ENCODE measurements around the gene AR.

The AR gene

DNA sequence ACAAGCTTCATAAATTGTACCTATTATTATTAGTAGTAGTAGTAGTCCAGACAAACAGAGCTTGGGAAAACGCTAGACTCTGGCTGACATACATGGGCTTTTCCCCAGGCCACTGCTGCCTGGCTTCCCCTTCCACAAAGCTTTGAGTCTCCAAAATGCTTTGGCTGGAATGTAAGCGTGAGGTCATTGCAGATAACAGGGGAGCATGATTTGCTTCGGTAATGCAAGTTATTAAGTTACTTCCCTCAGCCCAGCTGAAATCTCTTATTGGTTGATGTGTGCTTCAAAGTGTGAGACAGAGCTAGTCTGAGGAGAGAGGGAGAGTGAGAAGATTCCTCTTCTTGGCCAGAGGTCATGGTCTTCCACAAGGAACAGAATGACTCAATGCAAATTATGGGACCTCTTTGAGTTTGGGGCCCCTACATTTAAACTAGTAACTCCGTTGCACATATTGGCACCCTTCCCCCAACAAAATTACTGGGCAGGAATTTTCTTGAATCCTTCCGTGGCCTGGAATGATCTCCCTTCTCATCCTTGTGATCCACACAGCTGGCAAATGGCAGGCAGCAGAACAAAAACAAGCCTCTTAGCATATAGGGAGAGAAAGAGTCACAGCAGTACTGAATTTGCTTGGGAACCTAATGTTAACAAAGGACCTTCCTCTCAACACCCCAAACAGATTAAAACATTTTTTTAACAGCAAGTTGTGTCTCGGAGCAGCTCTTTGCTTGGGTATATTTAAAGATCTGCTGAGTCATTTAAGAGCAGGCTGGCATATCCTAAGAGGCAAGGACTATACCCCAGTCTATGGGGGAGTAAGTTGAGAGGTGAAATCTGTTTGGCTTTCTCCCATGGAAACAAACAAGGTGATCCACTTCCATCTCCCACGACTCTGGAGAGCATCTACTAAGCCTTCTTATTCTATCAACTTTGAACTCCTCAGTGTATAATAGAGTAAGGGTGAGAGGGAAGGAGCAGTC, 19.9 kb downstream of the AR start:
- no peak for DNase-seq (ENCODE audit: low read depth)

DNA sequence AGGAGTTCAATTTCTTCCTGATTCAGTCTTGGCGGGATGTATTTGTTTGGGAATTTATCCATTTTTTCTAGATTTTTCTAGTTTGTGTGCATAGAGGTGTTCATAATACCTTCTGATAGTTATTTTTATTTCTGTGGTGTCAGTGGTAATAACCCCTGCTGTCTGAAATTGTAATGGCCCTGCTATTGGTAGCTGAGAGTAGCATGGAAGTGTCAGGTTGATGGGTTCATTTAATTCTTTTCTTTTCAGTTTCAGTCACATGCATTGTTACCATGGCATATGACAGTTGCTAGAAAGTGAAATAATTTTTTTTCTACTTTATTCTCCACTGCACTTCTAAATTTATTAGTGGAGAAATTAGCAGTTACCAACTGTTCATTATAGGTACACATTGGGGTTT, 20.7 kb downstream of the AR start:
- DNase-seq (ENCODE audit: low read depth), result no peak

- DNase-seq (ENCODE audit: low read depth), result no peak
Observed at GRCh38 chrX:67568769-67569168, 24.9 kb downstream of the AR start.

DNA sequence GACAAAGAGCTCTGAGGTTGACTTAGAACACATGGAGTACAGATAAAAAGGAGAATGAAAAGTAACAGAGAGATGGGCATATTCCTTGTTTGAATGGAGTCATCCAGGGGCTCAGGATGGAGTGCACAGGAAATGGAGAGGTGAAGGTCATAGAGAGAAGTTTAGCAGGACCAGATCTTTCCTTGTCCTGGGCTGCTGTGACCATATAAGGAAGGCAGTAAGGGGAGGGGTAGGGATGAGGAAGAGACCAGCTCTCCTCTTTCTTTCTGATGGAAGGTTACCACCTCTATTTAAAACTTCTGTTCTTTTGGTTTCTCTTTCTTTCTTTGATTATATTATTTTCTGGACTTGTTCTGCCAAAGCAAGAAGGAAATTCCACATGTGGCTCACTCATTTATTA, 27.0 kb downstream of the AR start:
- no peak for DNase-seq (ENCODE audit: low read depth)

DNA sequence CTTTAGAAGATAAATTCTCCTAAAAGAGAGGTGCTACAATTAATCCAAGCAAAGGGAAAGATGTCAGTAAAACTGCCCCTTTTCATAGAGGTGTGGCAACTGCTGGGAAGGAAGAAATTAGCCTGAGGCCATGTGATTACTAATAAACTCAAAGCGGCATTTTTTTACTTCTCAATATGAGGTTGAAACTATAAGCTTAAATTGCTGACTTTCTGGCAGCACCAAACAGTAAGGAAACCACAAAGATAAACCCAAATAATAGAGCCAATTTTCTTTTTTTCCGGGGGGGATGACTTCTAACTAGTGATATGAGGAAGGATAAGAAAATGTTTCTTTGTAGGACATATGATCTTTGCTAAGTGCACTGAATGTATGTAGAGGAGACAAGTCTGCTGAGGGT, 30.9 kb downstream of the AR start:
- no peak for DNase-seq (ENCODE audit: low read depth)

DNA sequence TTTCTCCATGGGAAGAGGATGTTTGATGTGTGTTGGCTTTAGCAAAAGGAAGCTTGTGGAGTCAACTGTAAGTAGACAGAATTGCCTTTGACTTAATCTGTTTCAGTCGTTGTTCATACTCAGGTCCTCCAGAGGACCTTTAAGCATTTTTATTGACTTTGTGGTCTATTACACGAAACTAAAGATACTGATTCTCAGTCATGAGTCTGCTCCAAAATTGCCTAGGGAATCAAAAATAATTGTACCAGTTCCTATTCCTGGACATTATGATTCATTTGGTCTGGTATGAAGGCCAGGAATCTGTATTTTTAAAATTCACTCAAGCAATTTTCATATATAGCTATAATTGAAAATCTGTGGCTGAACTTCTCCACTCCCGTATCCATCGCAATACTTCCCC, 38.6 kb downstream of the AR start:
- no peak for DNase-seq (ENCODE audit: low read depth)

GRCh38 chrX:67583171-67583570, 39.4 kb downstream of the AR start:
- DNase-seq (ENCODE audit: low read depth), result no peak

GRCh38 chrX:67585401-67585800, 41.6 kb downstream of the AR start:
- no peak for DNase-seq (ENCODE audit: low read depth)

DNA sequence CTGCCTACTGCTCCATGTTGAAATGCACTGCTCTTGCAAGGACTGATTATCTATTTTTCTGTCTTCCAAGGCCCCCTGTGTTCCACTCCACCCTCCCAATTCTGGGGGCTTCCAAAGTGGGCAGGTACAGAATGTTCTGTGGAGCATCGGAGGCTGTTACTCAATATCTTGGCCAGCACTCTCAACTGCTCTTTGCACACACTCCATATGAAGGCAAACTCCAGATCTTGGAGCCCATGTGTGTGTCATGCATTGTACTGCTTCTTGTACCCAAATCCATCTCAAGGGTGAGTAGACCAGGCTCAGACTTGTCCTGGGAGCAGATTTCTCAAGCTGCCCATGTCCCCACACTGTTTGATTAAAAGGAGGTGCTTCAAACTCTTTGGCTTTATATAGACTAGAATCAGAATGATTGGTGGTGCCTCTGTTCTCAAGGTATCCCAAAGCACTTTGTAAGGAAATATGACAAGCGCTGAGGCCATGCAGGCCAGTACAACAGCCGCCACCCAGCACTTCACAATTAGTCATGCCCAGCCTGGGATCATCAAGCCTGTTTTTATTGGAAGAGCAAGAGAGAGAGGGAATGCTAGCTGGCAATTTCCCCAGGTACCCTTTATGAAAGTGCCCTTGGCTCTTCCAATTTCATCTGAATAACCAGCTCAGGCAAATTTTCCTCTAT, 44.3 kb downstream of the AR start:
- no peak for DNase-seq (ENCODE audit: low read depth)

DNA sequence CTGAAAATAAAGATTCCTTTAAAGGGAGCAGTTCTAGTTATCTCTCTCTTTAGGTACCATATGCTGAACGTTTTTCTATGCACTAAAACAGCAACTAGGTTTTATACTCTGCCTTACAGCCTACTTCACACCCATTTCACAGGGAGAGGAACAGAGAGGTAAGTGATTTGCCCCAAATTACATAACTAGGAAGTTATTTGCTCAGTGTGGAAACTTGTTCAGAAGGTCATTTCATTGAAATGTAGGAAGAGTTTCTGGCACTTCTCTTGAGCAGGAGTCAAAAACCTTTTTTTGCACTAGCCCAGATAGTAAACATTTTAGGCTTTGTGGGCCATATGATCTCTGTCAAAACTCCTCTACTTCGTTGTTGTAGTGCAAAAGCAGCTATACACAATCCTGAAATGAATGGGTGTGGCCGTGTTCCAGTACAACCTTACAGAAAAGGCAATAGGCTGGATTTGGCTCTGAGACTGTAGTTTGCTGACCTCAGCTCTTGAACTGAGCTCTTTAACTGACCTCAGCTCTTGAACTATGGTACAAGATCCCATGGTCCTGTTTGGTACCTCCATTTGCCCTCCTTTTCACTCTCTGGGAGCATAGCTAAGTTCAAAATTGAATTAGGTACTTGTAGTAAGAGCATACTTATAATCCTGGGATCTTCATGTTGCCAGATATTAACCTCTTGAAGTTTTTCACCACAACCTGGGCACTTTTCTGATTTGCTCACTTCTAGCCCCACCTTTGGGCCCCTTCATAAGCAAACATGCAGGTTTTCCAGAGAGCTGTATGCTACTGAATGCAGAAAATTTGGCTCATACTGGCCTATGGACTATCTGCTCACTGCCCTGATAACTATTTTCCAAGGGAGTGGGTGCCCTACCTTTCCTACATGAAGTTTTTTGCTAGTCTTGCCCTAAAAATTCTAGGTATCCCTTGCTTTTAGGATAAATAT, 53.3 kb downstream of the AR start:
- DNase-seq (ENCODE audit: low read depth), result no peak

- DNase-seq (ENCODE audit: low read depth), result no peak
Observed at GRCh38 chrX:67599532-67599931, 55.7 kb downstream of the AR start.

DNA sequence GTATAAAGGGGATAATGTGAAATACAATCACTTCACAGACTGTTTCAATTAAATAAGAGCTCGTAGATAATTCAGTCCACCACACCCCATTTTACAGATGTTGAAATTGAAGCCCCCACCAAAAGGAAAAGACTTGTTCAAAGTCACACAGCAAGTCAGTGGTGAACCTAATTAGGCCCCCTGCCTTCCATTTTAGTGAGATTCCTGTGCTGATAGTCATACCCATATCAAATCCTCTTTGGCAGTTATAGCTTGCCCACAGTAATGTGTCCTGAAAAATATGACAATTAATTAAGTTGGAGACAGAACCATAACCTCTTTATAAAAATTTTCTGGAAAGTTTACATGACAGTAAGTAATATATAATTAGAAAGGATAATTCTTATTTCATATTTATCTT, 58.0 kb downstream of the AR start:
- no peak for DNase-seq (ENCODE audit: low read depth)

DNA sequence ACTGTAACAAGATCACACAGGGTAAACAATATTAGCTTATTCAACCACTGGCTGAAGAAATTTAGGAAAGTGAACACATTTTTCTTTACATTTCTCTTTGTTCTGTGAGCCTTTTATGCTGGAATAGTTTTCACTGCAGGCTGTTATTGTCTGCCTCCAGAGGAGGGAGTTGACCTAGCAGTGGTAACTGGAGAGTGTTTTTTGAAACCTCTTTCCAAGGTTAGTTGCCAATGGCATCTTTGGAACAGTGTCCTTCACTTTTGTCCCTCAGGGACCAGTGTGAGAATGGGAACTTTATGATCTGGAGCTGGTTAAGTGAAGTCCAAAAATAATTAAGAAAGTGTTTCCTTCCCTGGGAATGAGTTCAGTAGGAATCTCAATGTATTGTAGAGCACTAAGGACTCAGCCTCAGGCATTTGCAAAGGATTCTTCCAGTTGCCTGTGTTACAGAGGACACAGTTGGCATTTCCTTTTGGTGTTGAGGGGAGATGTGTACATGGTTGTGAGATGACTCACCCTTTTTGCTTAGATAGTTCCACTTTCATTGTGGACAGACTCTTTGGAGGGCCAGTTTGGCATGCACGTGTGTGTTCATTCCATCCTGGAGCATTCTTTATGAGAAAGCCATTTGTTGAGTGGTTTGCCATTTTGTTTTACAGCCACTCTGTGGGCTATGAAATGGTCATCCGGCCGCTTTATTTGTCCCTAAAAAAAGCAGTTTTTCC, 61.3 kb downstream of the AR start:
- DNase-seq (ENCODE audit: low read depth), result no peak

DNA sequence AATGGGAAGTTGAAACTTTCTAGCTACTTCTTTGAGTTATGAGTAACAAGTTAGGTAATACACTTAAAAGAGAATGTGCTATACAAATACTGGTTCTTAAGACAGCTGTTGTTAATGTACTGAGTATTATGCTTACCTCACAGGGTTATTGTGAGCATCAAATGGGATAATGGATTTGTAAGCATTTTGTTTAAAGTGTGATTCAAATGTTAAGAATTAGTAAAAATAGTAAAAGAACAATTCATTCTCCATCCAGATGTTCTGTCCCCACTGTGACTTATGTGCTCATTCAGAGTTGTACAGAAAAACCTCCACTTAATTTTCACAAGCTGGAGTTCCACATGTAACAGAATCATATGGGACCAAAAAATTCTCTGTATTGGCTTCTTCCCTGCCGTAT, 63.6 kb downstream of the AR start:
- DNase-seq (ENCODE audit: low read depth), result no peak

DNA sequence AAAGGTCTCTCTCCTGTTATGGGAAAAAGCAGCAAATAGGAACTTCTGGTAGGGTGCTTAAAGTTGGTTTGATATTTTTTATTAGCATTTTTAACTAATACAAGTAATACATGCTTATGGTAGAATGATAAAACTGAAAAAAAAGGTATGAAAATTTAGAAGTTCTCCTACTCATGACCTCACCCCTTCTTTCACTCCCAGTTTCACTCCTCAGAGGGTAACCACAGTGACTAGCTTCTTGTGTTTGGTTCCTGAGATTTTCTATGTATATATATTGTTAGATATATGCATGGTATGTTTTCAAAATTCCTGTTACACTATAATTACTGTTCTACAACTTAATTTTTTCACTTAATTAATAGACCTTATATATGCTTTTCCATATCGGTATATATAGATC, 66.5 kb downstream of the AR start:
- no peak for DNase-seq (ENCODE audit: low read depth)

GRCh38 chrX:67612231-67612630, 68.4 kb downstream of the AR start:
- DNase-seq (ENCODE audit: low read depth), result no peak

- DNase-seq (ENCODE audit: low read depth), result no peak
Observed at GRCh38 chrX:67613366-67613765, 69.5 kb downstream of the AR start.

- DNase-seq (ENCODE audit: low read depth), result no peak
Observed at GRCh38 chrX:67613996-67614395, 70.2 kb downstream of the AR start.

GRCh38 chrX:67614423-67614822, 70.6 kb downstream of the AR start:
- DNase-seq (ENCODE audit: low read depth), result no peak

- no peak for DNase-seq (ENCODE audit: low read depth)
Observed at GRCh38 chrX:67619253-67619652, 75.4 kb downstream of the AR start.

GRCh38 chrX:67622053-67622585, 78.3 kb downstream of the AR start:
- DNase-seq (ENCODE audit: low read depth), result no peak
